Measurements from ENCODE around the gene CD59. TPM values are rescaled to one million over a fixed set of nuclear protein-coding genes. Genes with fewer than 3 reads are reported as not detected.

Gene CD59
- total and polyA plus RNA-seq, 2 of the 13 experiments (the other 11 are each of a cell fraction or from before 2014, with no cell fraction given), result 127 to 289 TPM

DNA sequence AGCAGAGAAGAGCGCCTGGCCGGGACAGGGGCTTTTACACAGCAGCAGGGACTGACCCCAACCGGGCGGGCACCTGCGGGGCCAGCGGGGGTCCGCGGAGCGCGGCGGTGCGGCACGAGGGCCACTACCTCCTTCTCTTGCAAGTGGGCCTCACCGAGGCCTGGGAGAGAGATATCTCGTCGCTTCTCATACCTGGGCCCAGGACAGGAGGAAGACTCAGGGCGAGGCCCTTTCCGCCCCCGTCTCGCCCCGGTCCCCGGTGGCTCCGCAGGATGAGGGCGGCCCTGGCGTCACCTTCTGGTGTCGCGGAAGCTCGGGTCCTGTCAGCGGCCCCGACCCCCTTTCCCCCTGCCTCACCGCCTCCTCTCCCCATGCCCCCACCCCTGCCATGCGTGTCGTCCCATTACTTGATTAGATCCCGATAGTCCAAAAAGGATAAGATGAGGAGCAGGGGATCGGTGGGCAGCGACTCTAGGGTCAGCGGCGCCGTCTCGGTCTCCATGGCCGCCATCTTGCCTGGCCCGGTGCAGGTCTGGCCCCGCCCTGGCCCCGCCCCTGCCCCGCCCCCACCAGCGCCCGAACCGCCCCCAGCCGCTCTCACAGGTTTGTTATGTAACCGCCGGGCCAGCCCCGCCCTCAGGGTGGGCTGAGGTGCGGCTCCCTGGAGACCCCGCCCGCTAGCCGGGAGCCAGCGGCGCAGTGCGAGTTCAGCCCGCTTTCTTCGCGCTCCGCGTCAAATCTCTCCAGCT is 37.9 kb upstream of the CD59 start, which contains the start of gene FBXO3:
TSS of gene FBXO3 (minus strand) at position 534 of the 749 bp plus-strand sequence. CDS start at position 511, 23 bp downstream.
- Histone ChIP-seq H3K36me3 (replicated peaks in 1 of 2; ENCODE audit: control insufficient read depth in 1 of 2, insufficient read depth in 2 of 2, low read length in 2 of 2) (peaks cover 0 to 3% of the 10 kb centered on the region in 2 experiments; a peak in 2 of 5 replicates), H3K9ac (ENCODE audit: insufficient read depth, low read depth, low read length) (peak within 1 kb of the TSS; percentile 78), H3K4me2 (ENCODE audit: low read depth, low read length) (peak within 1 kb of the TSS; percentile 98), H3K9me3 (ENCODE audit: low read length) (no peaks in the 10 kb centered on the region), H3K79me2 (ENCODE audit: insufficient read depth, low read length) (peaks cover 4% of the 10 kb centered on the region), H3K27me3 (ENCODE audit: control insufficient read depth in 1 of 2, insufficient read depth in 2 of 2, low read length in 2 of 2) (peaks cover 0 to 30% of the 10 kb centered on the region in 2 experiments; a peak in 2 of 5 replicates), H4K20me1 (ENCODE audit: insufficient read depth, low read length) (peaks cover 5% of the 10 kb centered on the region; the same call in 1 of the 2 replicates), H3K4me3 (replicated peaks in 1 of 3; ENCODE audit: insufficient read depth in 1 of 3, low read depth in 2 of 3, low read length in 3 of 3) (peak within 1 kb of the TSS; percentile 77 to 98 (median 87)), H3K27ac (ENCODE audit: extremely low read length, insufficient read depth, low read length) (peak within 1 kb of the TSS; percentile 33), H3K4me1 (ENCODE audit: insufficient read depth, low read length) (peaks cover 38% of the 10 kb centered on the region), H2AFZ (ENCODE audit: low read length) (no peak within 1 kb of the TSS)
- intact Hi-C loops (cut with micrococcal nuclease; ENCODE audit: unreplicated experiment) (loop anchor here (5.0 kb wide), 1 partner anchor 37 kb away; the partner anchor contains the start of gene CD59), in situ Hi-C loops (cut with HindIII; ENCODE audit: extremely low pct_ligation_motif_present, low pct_unique_long_range_greater_than_20kb) (no loop called here)
- FAIRE-seq (no peak), ATAC-seq (peak; percentile 90), DNase-seq (ENCODE audit: low spot score) (peak; percentile 71)
- ChIA-PET POLR2A (interaction anchor here (1.0 to 1.4 kb wide), 2 partner anchors 13 to 74 kb away, joined by 3 to 4 read pairs; no protein-coding TSS in a partner anchor), CTCF (ENCODE audit: low intra/inter-chr PET ratio, low total read pairs) (no interaction called here)
- TSS peak; percentile 48 for BruUV-seq (replicated peaks)
- WGBS (ENCODE audit: low lambda C conversion rate), result 0% methylated on average over 1 of the region's 64 CpGs
- no peak for TF ChIP-seq FOSL2 (CRISPR knock-in tag; IDR thresholded peaks at IDR 0.05)
- peak; percentile 44; the same call in 1 of the 2 replicates for TF ChIP-seq HOXA3 (CRISPR knock-in tag; IDR thresholded peaks at IDR 0.05)
- TF ChIP-seq, protein P1, sequence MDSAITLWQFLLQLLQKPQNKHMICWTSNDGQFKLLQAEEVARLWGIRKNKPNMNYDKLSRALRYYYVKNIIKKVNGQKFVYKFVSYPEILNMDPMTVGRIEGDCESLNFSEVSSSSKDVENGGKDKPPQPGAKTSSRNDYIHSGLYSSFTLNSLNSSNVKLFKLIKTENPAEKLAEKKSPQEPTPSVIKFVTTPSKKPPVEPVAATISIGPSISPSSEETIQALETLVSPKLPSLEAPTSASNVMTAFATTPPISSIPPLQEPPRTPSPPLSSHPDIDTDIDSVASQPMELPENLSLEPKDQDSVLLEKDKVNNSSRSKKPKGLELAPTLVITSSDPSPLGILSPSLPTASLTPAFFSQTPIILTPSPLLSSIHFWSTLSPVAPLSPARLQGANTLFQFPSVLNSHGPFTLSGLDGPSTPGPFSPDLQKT (CRISPR knock-in tag; IDR thresholded peaks at IDR 0.05; ENCODE audit: borderline replicate concordance), result no peak
- TF ChIP-seq AGO2 (optimal IDR thresholded peaks at IDR 0.05; ENCODE audit: low read depth, low read length), result peak; percentile 66
- TF ChIP-seq TOE1 (CRISPR knock-in tag; IDR thresholded peaks at IDR 0.05), result no peak
- 0 out of 2 replicates have a peak, but pooled peaks have one; percentile 47 for TF ChIP-seq ZNF335 (CRISPR knock-in tag; IDR thresholded peaks at IDR 0.05)
- TF ChIP-seq, protein P2, sequence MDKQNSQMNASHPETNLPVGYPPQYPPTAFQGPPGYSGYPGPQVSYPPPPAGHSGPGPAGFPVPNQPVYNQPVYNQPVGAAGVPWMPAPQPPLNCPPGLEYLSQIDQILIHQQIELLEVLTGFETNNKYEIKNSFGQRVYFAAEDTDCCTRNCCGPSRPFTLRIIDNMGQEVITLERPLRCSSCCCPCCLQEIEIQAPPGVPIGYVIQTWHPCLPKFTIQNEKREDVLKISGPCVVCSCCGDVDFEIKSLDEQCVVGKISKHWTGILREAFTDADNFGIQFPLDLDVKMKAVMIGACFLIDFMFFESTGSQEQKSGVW (CRISPR knock-in tag; IDR thresholded peaks at IDR 0.05; ENCODE audit: borderline replicate concordance), result no peak
- TF ChIP-seq HOXA5 (CRISPR knock-in tag; IDR thresholded peaks at IDR 0.05), result 0 out of 2 replicates have a peak, but pooled peaks have one; percentile 35
- TF ChIP-seq, protein P3, sequence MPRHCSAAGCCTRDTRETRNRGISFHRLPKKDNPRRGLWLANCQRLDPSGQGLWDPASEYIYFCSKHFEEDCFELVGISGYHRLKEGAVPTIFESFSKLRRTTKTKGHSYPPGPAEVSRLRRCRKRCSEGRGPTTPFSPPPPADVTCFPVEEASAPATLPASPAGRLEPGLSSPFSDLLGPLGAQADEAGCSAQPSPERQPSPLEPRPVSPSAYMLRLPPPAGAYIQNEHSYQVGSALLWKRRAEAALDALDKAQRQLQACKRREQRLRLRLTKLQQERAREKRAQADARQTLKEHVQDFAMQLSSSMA (CRISPR knock-in tag; IDR thresholded peaks at IDR 0.05), result no peak
- no peak for TF ChIP-seq ZNF326 (CRISPR knock-in tag; IDR thresholded peaks at IDR 0.05; ENCODE audit: borderline replicate concordance)
- no peak for TF ChIP-seq ZBTB38 (CRISPR knock-in tag; IDR thresholded peaks at IDR 0.05)
- 0 out of 2 replicates have a peak, but pooled peaks have one; percentile 29 for TF ChIP-seq ZNF510 (CRISPR knock-in tag; IDR thresholded peaks at IDR 0.05; ENCODE audit: low read depth)
- TF ChIP-seq ZNF749 (CRISPR knock-in tag; IDR thresholded peaks at IDR 0.05; ENCODE audit: borderline replicate concordance), result 0 out of 2 replicates have a peak, but pooled peaks have one; percentile 46
- peak; percentile 54; the same call in 1 of the 2 replicates for TF ChIP-seq CCDC6 (CRISPR knock-in tag; IDR thresholded peaks at IDR 0.05)
- TF ChIP-seq ZNF672 (CRISPR knock-in tag; IDR thresholded peaks at IDR 0.05), result no peak
- no peak for TF ChIP-seq PITX1 (CRISPR knock-in tag; IDR thresholded peaks at IDR 0.05)
- no peak for TF ChIP-seq ZNF660 (CRISPR knock-in tag; IDR thresholded peaks at IDR 0.05; ENCODE audit: borderline replicate concordance, low read depth)
- TF ChIP-seq KMT2A (CRISPR knock-in tag; IDR thresholded peaks at IDR 0.05), result 0 out of 2 replicates have a peak, but pooled peaks have one; percentile 46
- no peak for TF ChIP-seq ZKSCAN5 (CRISPR knock-in tag; IDR thresholded peaks at IDR 0.05)
- peak; percentile 62 for TF ChIP-seq PHF20 (CRISPR knock-in tag; IDR thresholded peaks at IDR 0.05)
- peak; percentile 41; the same call in 1 of the 2 replicates for TF ChIP-seq SALL1 (CRISPR knock-in tag; IDR thresholded peaks at IDR 0.05)
- no peak for TF ChIP-seq CBFB (CRISPR knock-in tag; IDR thresholded peaks at IDR 0.05)
- peak; percentile 56; the same call in 1 of the 2 replicates for TF ChIP-seq NFKB2 (CRISPR knock-in tag; IDR thresholded peaks at IDR 0.05; ENCODE audit: borderline replicate concordance)

Data from HepG2 (cell line).